ENCODE measurements around the gene KLHL42. TPM values are rescaled to one million over a fixed set of nuclear protein-coding genes. Genes with fewer than 3 reads are reported as not detected.

KLHL42 gene
- total and polyA plus RNA-seq, 10 of the 15 experiments (the other 5 are each of a cell fraction or from before 2014, with no cell fraction given) = 2.1 to 18.2 (median 13.1) TPM

GRCh38 chr12:27747111-27747820, 32.8 kb upstream of the KLHL42 start (continued):
- TF ChIP-seq EP300 (IDR thresholded peaks at IDR 0.05; ENCODE audit: borderline replicate concordance in 1 of 2, control insufficient read depth in 1 of 2, low read depth in 2 of 2, low read length in 2 of 2) = no peak
- TF ChIP-seq SREBF2 (IDR thresholded peaks at IDR 0.05; ENCODE audit: low read length) = no peak
- no peak for TF ChIP-seq MXI1 (IDR thresholded peaks at IDR 0.05; ENCODE audit: low read depth, low read length)
- TF ChIP-seq SUPT20H (IDR thresholded peaks at IDR 0.05; ENCODE audit: borderline replicate concordance, control insufficient read depth, low read depth, low read length) = no peak
- no peak for TF ChIP-seq PAX8 (IDR thresholded peaks at IDR 0.05)
- TF ChIP-seq SPI1 (IDR thresholded peaks at IDR 0.05; ENCODE audit: borderline replicate concordance, insufficient read depth, low read depth, low read length) = no peak
- TF ChIP-seq HCFC1 (IDR thresholded peaks at IDR 0.05; ENCODE audit: low read length) = no peak
- no peak for TF ChIP-seq POLR2AphosphoS2 (IDR thresholded peaks at IDR 0.05; ENCODE audit: low read depth, low read length)

GRCh38 chr12:27751386-27752047, 28.5 kb upstream of the KLHL42 start:
- H3K4me1 ChIP-seq (ENCODE audit: control insufficient read depth, insufficient read depth, low read length) = no peaks in the 10 kb centered on the region
- no peak for TF ChIP-seq HDAC6 (IDR thresholded peaks at IDR 0.05; ENCODE audit: unreplicated experiment)
- TF ChIP-seq SMC3 (IDR thresholded peaks at IDR 0.05; ENCODE audit: borderline replicate concordance, low read length) = no peak
- no peak for TF ChIP-seq SIN3A (IDR thresholded peaks at IDR 0.05; ENCODE audit: low read depth, low read length)
- TF ChIP-seq SPI1 (IDR thresholded peaks at IDR 0.05; ENCODE audit: borderline replicate concordance, insufficient read depth, low read depth, low read length) = no peak
- no peak for TF ChIP-seq USF2 (IDR thresholded peaks at IDR 0.05; ENCODE audit: borderline replicate concordance, low read depth, low read length)
- no peak for TF ChIP-seq PAX5 (IDR thresholded peaks at IDR 0.05; ENCODE audit: borderline replicate concordance, low read depth, low read length)
- no peak for TF ChIP-seq RFX5 (IDR thresholded peaks at IDR 0.05; ENCODE audit: low read depth, low read length)
- TF ChIP-seq ZNF207 (IDR thresholded peaks at IDR 0.05; ENCODE audit: borderline replicate concordance) = no peak
- TF ChIP-seq BRCA1 (IDR thresholded peaks at IDR 0.05; ENCODE audit: low read depth, low read length) = no peak
- no peak for TF ChIP-seq BMI1 (IDR thresholded peaks at IDR 0.05; ENCODE audit: borderline replicate concordance)
- TF ChIP-seq POLR2AphosphoS5 (IDR thresholded peaks at IDR 0.05; ENCODE audit: low read length) = no peak
- TF ChIP-seq PML (IDR thresholded peaks at IDR 0.05; ENCODE audit: low read length) = no peak
- no peak for TF ChIP-seq CREB1 (IDR thresholded peaks at IDR 0.05; ENCODE audit: low read depth)
- TF ChIP-seq ASH2L (IDR thresholded peaks at IDR 0.05; ENCODE audit: borderline replicate concordance, low read depth) = no peak
- no peak for TF ChIP-seq RBBP5 (conservative IDR thresholded peaks at IDR 0.05)
- no peak for TF ChIP-seq NBN (IDR thresholded peaks at IDR 0.05)
- no peak for TF ChIP-seq SUPT20H (IDR thresholded peaks at IDR 0.05; ENCODE audit: borderline replicate concordance, control insufficient read depth, low read depth, low read length)
- TF ChIP-seq BACH1 (IDR thresholded peaks at IDR 0.05; ENCODE audit: borderline replicate concordance) = no peak
- no peak overlapping the region for H3K4me2 ChIP-seq (ENCODE audit: control insufficient read depth, insufficient read depth)
- H3K9ac ChIP-seq (ENCODE audit: control insufficient read depth, insufficient read depth, low read length) = no peak overlapping the region
- POLR2A ChIA-PET = no interaction called here
- RAD21 ChIA-PET (ENCODE audit: unreplicated experiment) = interaction anchor here (1.3 kb wide), 1 partner anchor 70 kb away, joined by 3 read pairs; no protein-coding TSS in a partner anchor
- DNase-seq (ENCODE audit: low read depth, low spot score) (no peak), ATAC-seq (no peak), FAIRE-seq (no peak)
- intact Hi-C loops (cut with micrococcal nuclease; ENCODE audit: unreplicated experiment) = loop anchor here (10.0 kb wide), 1 partner anchor 1113 kb away; no protein-coding TSS in a partner anchor
- WGBS (ENCODE audit: insufficient coverage, insufficient replicate concordance, low lambda C conversion rate, missing lambda C conversion rate) = 99% methylated on average over 15 of the region's 15 CpGs
- H3K79me2 ChIP-seq (ENCODE audit: control insufficient read depth, insufficient read depth, low read length) = no peaks in the 10 kb centered on the region
- peaks cover 2 to 5% of the 10 kb centered on the region in 2 experiments for H3K36me3 ChIP-seq (ENCODE audit: control insufficient read depth in 2 of 2, insufficient read depth in 2 of 2, low read length in 1 of 2)
- H3K4me3 ChIP-seq = no peak overlapping the region
- BruUV-seq (replicated peaks) = no TSS peak
- H3K27ac ChIP-seq (ENCODE audit: control insufficient read depth, insufficient read depth) = no peak overlapping the region
- SMC1A ChIA-PET (ENCODE audit: uncharacterized antibody, unreplicated experiment) = no interaction called here
- no peaks in the 10 kb centered on the region for H3K9me3 ChIP-seq (replicated peaks; ENCODE audit: control insufficient read depth, insufficient read depth, low read length)
- no peaks in the 10 kb centered on the region for H4K20me1 ChIP-seq (ENCODE audit: control insufficient read depth, insufficient read depth)
- H2AFZ ChIP-seq (ENCODE audit: control insufficient read depth, low read depth, low read length) = no peak overlapping the region
- CTCF ChIA-PET = interaction anchor here (2.2 kb wide), 1 partner anchor 14 kb away, joined by 7 read pairs; no protein-coding TSS in a partner anchor
- H3K27me3 ChIP-seq (replicated peaks in 1 of 2; ENCODE audit: control insufficient read depth in 2 of 2, insufficient read depth in 2 of 2, low read length in 1 of 2) = no peaks in the 10 kb centered on the region
- in situ Hi-C loops (cut with MboI) = no loop called here
